HG03097 (cell line): ENCODE measurements around the gene EFNA5.

Experiments used
- ATAC-seq: cut with Tn5 transposase; IDR thresholded peaks from one replicate; pipeline ENCODE4 v1.9.1; 2021; ENCODE audit not compliant: unreplicated experiment, low FRiP score

Gene EFNA5

GRCh38 chr5:107670932-107671741, at the start of gene EFNA5:
EFNA5 (minus strand) TSS chr5:107670937.
- no peak for ATAC-seq

- ATAC-seq, result no peak
These were observed 48.4 kb upstream of the EFNA5 start for GRCh38 chr5:107719034-107719606.

DNA sequence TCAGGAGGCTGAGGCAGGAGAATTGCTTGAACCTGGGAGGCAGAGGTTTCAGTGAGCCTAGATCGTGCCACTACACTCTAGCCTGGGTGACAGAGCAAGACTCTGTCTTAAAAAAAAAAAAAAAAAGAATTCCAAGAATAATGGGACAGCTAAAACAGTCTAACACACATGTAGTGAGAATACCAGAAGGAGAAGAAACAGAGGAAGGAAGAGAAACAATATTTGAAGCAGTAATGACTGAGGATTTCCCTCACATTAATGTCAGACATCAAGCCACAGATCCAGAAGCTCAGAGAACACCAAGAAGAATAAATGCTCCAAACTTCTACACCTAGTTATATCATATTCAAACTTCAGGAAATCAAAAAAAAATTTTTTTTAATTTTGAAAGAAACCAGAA, 47.1 kb upstream of the EFNA5 start:
- ATAC-seq, result no peak

DNA sequence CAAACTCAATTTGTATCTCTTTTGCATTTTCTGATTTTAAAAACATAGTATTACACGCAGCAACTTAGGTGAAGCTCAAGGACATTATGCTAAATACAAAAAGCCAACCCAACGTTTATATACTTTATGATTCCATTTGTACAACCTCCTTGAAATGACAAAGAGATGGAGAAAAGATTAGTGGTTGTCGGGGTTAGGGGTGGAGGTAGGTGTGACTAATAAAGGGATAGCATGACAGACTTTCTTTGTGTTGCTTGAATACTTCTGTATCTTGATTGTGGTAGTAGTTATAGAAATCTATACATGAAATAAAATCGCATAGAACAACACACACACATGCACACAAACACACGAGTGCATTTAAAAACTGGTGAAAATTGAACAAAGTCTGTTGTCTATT, 42.5 kb upstream of the EFNA5 start:
- no peak for ATAC-seq

- ATAC-seq, result no peak
These were observed 41.7 kb upstream of the EFNA5 start for GRCh38 chr5:107712359-107712870.

DNA sequence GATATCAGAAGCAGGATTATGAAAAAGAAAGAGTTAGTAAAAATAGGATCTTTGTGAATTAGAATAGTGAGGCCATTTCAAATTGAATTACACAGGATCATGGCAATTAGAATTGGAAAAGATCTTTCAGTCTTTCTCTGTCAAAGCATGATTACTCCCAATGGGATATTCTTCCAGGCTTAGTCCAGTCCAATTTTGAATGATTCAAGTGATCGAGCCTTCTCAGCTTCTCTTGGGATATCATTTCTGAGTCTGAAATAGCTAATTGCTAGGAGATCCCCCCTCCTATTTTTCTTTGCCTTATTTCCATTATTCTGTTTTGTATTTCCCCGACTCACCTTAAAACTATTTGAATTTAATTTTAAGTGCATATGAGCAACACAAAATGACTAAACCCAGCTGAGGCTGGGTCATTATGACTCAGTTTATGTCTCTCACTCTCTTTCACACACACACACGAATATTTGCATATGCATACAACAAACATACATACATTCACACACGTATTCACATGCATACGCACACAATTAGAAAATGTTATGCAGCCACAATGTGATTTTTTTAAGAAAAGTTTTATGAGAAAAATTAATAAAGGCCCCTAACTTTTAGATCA, 34.8 kb upstream of the EFNA5 start:
- no peak for ATAC-seq

- ATAC-seq, result no peak
These were observed 34.1 kb upstream of the EFNA5 start for GRCh38 chr5:107704681-107705401.

- no peak for ATAC-seq
These were observed 29.7 kb upstream of the EFNA5 start for GRCh38 chr5:107700481-107700880.

GRCh38 chr5:107699425-107699824, 28.7 kb upstream of the EFNA5 start:
- ATAC-seq, result no peak

GRCh38 chr5:107698286-107698685, 27.5 kb upstream of the EFNA5 start:
- ATAC-seq, result no peak

GRCh38 chr5:107696498-107696897, 25.8 kb upstream of the EFNA5 start:
- ATAC-seq, result no peak

- ATAC-seq, result no peak
These were observed 25.3 kb upstream of the EFNA5 start for GRCh38 chr5:107696080-107696479.

DNA sequence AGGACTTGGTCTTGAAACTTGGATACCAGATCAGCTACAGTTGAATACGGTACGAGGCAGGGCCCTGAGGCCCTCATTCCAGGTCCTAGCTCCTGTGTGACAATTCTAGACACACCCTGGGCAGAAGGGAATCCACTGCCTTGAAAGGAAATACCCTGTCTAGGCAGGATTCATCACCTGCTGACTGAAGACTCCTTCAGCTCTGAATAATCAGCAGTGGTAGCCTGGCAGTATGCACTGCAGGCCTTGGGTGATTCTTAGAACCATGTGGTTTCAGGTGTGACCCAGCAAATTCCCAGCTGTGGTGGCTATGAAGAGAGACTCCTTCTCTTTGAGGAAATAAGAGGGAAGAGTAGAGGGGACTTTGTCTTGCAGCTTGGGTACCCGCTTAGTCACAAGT, 17.2 kb upstream of the EFNA5 start:
- no peak for ATAC-seq

DNA sequence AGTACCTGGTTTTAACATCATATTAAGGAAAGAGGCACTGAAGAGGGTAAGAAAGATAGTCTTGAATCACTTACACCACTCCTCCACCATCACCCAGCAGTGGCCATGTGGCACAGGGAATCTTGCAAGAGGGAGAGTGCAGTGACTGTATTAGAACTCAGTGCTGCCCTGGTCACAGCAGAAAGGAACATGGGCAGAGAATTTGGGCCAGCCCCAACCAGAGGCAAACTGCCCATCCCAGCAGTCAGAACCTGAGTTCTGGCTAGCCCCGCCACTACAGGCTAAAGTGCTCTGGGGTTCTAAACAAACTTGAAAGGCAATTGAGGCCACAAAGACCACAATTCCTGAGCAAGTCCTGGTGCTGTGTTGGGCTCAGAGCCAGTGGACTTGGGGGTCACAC, 16.7 kb upstream of the EFNA5 start:
- ATAC-seq, result no peak

DNA sequence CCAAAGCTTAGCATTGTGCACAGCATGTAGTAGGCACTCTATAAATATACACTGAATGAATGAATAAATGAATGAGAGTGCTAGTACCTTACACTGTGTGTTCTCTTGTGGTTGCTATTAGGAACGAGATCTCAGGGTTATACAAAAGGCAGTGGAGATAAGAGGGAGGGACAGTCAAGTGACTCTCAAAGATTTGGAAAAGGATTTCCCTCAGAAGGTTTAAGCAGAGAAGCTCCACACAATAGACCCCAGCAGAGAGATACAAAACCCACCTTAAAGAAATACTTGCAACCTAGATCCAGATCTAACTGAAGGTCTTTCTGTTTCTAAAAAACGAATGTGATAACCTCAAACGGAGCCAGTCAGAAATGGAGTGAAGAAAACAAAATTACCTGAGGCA, 11.8 kb upstream of the EFNA5 start:
- ATAC-seq, result no peak

GRCh38 chr5:107680799-107681198, 10.1 kb upstream of the EFNA5 start:
- ATAC-seq, result no peak

DNA sequence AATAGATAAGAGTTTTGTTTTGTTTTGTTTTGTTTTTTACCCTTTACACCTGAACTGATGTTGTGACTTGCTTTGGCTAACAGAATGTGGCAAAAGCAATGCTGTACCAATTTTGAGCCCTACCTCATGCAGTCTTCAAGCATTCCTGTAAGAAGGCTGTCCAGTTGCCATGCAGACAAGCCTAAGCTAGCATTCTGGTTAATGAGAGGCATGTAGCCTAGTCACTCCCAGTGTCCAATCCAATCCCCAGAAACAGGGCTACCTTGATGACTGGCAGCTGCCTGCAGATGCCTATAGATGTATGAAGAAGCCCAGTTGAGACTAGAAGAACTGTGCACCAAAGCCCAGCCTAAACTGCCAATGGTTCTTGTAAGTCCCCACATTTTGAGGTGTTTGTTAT, 9.4 kb upstream of the EFNA5 start:
- no peak for ATAC-seq

DNA sequence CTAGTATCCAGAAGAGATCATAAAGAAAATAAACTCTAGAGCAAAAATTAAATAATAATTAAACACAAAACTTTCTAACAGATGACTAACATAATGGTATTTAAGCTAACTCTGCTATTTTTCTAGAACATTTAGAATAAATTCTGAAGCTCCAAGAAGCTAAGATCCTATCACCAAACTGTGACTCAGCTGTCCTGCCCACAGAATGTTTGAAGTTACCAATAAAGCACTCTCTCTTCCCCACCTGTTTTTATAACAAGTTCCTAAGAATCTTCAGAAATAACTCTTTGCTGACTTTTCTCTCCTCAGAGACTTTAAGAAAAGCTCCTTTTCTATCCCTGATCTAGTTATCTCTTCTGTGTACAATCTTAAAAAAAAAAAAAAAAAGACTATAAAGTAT, 6.0 kb upstream of the EFNA5 start:
- ATAC-seq, result no peak

DNA sequence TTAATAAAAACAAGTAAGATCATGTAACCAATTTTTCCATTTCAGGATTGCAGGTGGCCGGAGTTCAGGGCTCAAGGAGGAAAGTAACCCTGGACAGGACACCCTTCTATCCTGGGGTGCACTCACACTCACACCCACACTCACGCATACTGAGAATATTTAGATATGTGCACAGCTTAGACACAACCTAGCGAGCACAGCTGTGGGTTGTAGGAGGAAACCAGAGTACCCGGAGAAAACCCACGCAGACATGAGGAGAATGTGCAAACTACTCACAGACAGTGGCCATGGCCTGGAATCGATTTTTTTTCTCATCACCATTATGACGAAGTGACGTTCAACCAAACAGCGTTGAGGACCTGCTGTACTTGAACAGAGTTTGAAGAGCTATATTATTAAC, 4.5 kb upstream of the EFNA5 start:
- no peak for ATAC-seq

DNA sequence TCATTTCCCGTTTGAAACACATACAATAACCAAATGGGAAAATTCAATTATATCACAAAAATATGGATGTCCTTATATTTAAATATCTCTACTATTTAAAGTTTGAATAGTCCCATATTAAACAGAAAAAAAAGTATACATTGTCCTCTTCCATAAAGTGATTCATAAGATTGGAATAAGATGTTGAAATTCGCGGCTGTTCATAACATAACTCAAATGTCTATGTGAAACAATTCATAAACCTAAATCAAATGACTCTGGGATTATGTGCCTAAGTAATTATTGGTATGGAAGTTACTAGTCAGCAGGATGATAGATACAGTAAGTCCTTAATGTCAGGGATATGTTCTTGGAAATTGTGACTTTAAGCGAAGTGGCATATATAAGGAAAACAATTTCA, 3.9 kb upstream of the EFNA5 start:
- ATAC-seq, result no peak
